Spleen (tissue), 11 donors: ENCODE results near the gene KCNG4. TPM values are rescaled to one million over a fixed set of nuclear protein-coding genes. Genes with fewer than 3 reads are reported as not detected.

Experiments
- DNase-seq: peaks from one replicate; pipeline ENCODE4 v3.0.0-alpha.2; 2020
- H3K27ac ChIP-seq, 8 donors: fragments of 200-600 bp; sonication (generic) in 7 of 8; 1 replicate in 4 of 8; 2 replicates in 4 of 8; pipeline versions ENCODE4 v1.5.0 to v1.8.0; 2016 to 2021; ENCODE audit warnings: inconsistent platforms in 4 of 8, mild to moderate bottlenecking in 4 of 8, moderate library complexity in 1 of 8
- H3K27me3 ChIP-seq, 7 donors: fragments of 200-600 bp; sonication (generic) in 6 of 7; replicated peaks in 1 of 7; 1 replicate in 4 of 7; 2 replicates in 3 of 7; pipeline versions ENCODE4 v1.5.0 to v1.8.0; 2016 to 2021; ENCODE audit warnings: inconsistent platforms in 3 of 7, mild to moderate bottlenecking in 1 of 7
- H3K36me3 ChIP-seq, 6 donors: fragments of 200-600 bp; sonication (generic) in 5 of 6; 1 replicate in 4 of 6; 2 replicates in 2 of 6; pipeline versions ENCODE4 v1.5.0 to v1.8.0; 2016 to 2021; ENCODE audit warnings: inconsistent platforms in 2 of 6
- H3K4me1 ChIP-seq, 6 donors: fragments of 200-600 bp; sonication (generic) in 5 of 6; 1 replicate in 3 of 6; 2 replicates in 3 of 6; pipeline versions ENCODE4 v1.5.0 to v1.8.0; 2016 to 2021; ENCODE audit warnings: inconsistent platforms in 3 of 6
- H3K4me3 ChIP-seq, 8 donors: fragments of 200-600 bp; sonication (generic) in 7 of 8; 1 replicate in 4 of 8; 2 replicates in 4 of 8; pipeline versions ENCODE4 v1.5.0 to v1.8.0; 2016 to 2021; ENCODE audit warnings: inconsistent platforms in 4 of 8, mild to moderate bottlenecking in 4 of 8, moderate library complexity in 2 of 8
- H3K9me3 ChIP-seq, 8 donors: fragments of 200-600 bp; sonication (generic) in 7 of 8; 1 replicate in 4 of 8; 2 replicates in 4 of 8; pipeline versions ENCODE4 v1.5.0 to v1.8.0; 2016 to 2021; ENCODE audit warnings: inconsistent platforms in 4 of 8
- CTCF ChIP-seq, 11 experiments: fragments of 200-600 bp in 7 of 11; fragments of 450-650 bp in 4 of 11; sonication (generic) in 4 of 11; IDR thresholded peaks in 8 of 11; conservative IDR thresholded peaks in 3 of 11; 1 replicate in 7 of 11; 2 replicates in 4 of 11; pipeline versions ENCODE4 v1.4.0 to v1.8.0; 2016 to 2021; ENCODE audit warnings: antibody characterized with exemption in 11 of 11, inconsistent platforms in 4 of 11, mild to moderate bottlenecking in 1 of 11
- POLR2A ChIP-seq, 3 donors: fragments of 450-650 bp; IDR thresholded peaks; one replicate each; pipeline ENCODE4 v1.5.1; 2017; ENCODE audit warnings: antibody characterized with exemption in 3 of 3, mild to moderate bottlenecking in 1 of 3
- POLR2AphosphoS5 ChIP-seq, 3 donors: sonication (generic); formaldehyde crosslinking; IDR thresholded peaks; one replicate each; pipeline ENCODE4 v1.5.1; 2017; ENCODE audit warnings: antibody characterized with exemption in 3 of 3
- WGBS, 5 donors: extraction: QIAGEN DNeasy Blood & Tissue Kit in 3 of 5; methylation state at CpG; one replicate each; pipeline versions ENCODE4 v1.1.5 to v1.1.7; 2013 to 2018; 5-methylcytosine and 5-hydroxymethylcytosine counted together
- intact Hi-C: fragments of 100-400 bp; cut with DNase I; formaldehyde crosslinking; loops from one replicate; pipeline ENCODE4 v1.15.0; 2023; ENCODE audit warnings: low total_unique reads
- polyA plus RNA-seq, 3 donors: library from polyadenylated mRNA; stranded (reverse); fragments of 200-250 nt; gene quantifications; one replicate each; pipeline ENCODE4 v1.2.1, GENCODE V29; 2013
- total RNA-seq, 7 donors: library from RNA; depleted of rRNA in 3 of 7; stranded (reverse); fragments of >200 nt in 3 of 7; fragmentation: NEBNext Ultra II Directional in 4 of 7; extraction: Animal tissue kit (Norgen Biotek cat#: 25700) in 4 of 7; gene quantifications; one replicate each; pipeline versions ENCODE4 v1.1.0 to v1.2.1, GENCODE V29; 2016 to 2021
- donor health status: healthy with polysubstance abuse.
- donor health status: DM: no; HTN: no; CAD: no; lungs with moderate emphysema.
- donor health status: DM: no; HTN: no; CAD: no.
- donor health status: Bipolar disorder and iron deficiency.
- donor health status: healthy.
- donor health status: DM: no; HTN: no; CAD: no.
- donor health status: DM: yes; HTN: yes; CAD: no.

The KCNG4 gene
- total and polyA plus RNA-seq, 10 donors = not detected

GRCh38 chr16:84283314-84284153 is 43.7 kb upstream of the KCNG4 start:
- intact Hi-C loops = no loop called here
- H3K27ac ChIP-seq = peak overlapping the region in 5 of 8 donors; percentile 67 to 75 (median 70)
- H3K4me3 ChIP-seq = no peak overlapping the region
- WGBS, 5 donors = 66 to 79% (median 78%) methylated on average over 24 of the region's 24 CpGs
- H3K4me1 ChIP-seq = peaks cover 15 to 45% (median 30%) of the 10 kb centered on the region in 6 donors
- no peak for DNase-seq
- TF ChIP-seq POLR2A (IDR thresholded peaks at IDR 0.05) (no peak), CTCF (IDR thresholded peaks at IDR 0.05 in 8 of 11, conservative IDR thresholded peaks at IDR 0.05 in 3 of 11) (no peak)
- no peaks in the 10 kb centered on the region for H3K36me3 ChIP-seq
- H3K9me3 ChIP-seq = no peaks in the 10 kb centered on the region
- peaks cover 0 to 24% (median 0%) of the 10 kb centered on the region in 7 donors for H3K27me3 ChIP-seq

GRCh38 chr16:84282533-84282932 is 42.7 kb upstream of the KCNG4 start:
- DNase-seq = no peak
- H3K27ac ChIP-seq = no peak overlapping the region
- H3K36me3 ChIP-seq = no peaks in the 10 kb centered on the region
- intact Hi-C loops = no loop called here
- TF ChIP-seq CTCF (IDR thresholded peaks at IDR 0.05 in 8 of 11, conservative IDR thresholded peaks at IDR 0.05 in 3 of 11) (no peak), POLR2AphosphoS5 (IDR thresholded peaks at IDR 0.05) (no peak), POLR2A (IDR thresholded peaks at IDR 0.05) (no peak)
- peaks cover 15 to 45% (median 28%) of the 10 kb centered on the region in 6 donors for H3K4me1 ChIP-seq
- 48 to 86% (median 75%) methylated on average over 6 of the region's 6 CpGs for whole genome bisulfite sequencing, 5 donors
- no peaks in the 10 kb centered on the region for H3K9me3 ChIP-seq
- no peak overlapping the region for H3K4me3 ChIP-seq
- H3K27me3 ChIP-seq = peaks cover 0 to 24% (median 0%) of the 10 kb centered on the region in 7 donors

- TF ChIP-seq CTCF (IDR thresholded peaks at IDR 0.05 in 8 of 11, conservative IDR thresholded peaks at IDR 0.05 in 3 of 11) (no peak), POLR2A (IDR thresholded peaks at IDR 0.05) (no peak), POLR2AphosphoS5 (IDR thresholded peaks at IDR 0.05) (no peak)
- H3K9me3 ChIP-seq = no peaks in the 10 kb centered on the region
- H3K27me3 ChIP-seq = peaks cover 0 to 32% (median 0%) of the 10 kb centered on the region in 7 donors
- no peak for DNase-seq
- WGBS, 5 donors = 79 to 100% (median 89%) methylated on average over 3 of the region's 3 CpGs
- no peaks in the 10 kb centered on the region for H3K36me3 ChIP-seq
- no peak overlapping the region for H3K4me3 ChIP-seq
- H3K27ac ChIP-seq = no peak overlapping the region
- intact Hi-C loops = no loop called here
- H3K4me1 ChIP-seq = peaks cover 9 to 33% (median 24%) of the 10 kb centered on the region in 6 donors
These were observed 41.3 kb upstream of the KCNG4 start for GRCh38 chr16:84281074-84281473.

GRCh38 chr16:84279881-84280280 is 40.1 kb upstream of the KCNG4 start:
- no peaks in the 10 kb centered on the region for H3K9me3 ChIP-seq
- 86 to 91% (median 89%) methylated on average over 12 of the region's 12 CpGs for WGBS, 5 donors
- H3K4me1 ChIP-seq = peaks cover 7 to 21% (median 17%) of the 10 kb centered on the region in 6 donors
- H3K36me3 ChIP-seq = no peaks in the 10 kb centered on the region
- no peak overlapping the region for H3K4me3 ChIP-seq
- no peak overlapping the region for H3K27ac ChIP-seq
- intact Hi-C loops = loop anchor here (5.0 kb wide), 1 partner anchor 207 kb away; no protein-coding TSS in a partner anchor
- DNase-seq = no peak
- H3K27me3 ChIP-seq = peaks cover 0 to 40% (median 0%) of the 10 kb centered on the region in 7 donors
- TF ChIP-seq CTCF (IDR thresholded peaks at IDR 0.05 in 8 of 11, conservative IDR thresholded peaks at IDR 0.05 in 3 of 11) (no peak), POLR2A (IDR thresholded peaks at IDR 0.05) (no peak)
